ENCODE measurements around the gene BIRC7.

BIRC7 gene

GRCh38 chr20:63262836-63263235 is 27.1 kb downstream of the BIRC7 start:
- no peaks in the 10 kb centered on the region for H3K4me1 ChIP-seq (ENCODE audit: control insufficient read depth, insufficient read depth, low read length, poor library complexity, severe bottlenecking)
- no peaks in the 10 kb centered on the region for H3K36me3 ChIP-seq (ENCODE audit: control insufficient read depth, insufficient read depth, low read length)
- no peaks in the 10 kb centered on the region for H3K9me3 ChIP-seq (ENCODE audit: control insufficient read depth, low read length)
- H3K27ac ChIP-seq (ENCODE audit: insufficient read depth, low read length, poor library complexity, severe bottlenecking): no peak overlapping the region
- no peak overlapping the region for H3K4me3 ChIP-seq (ENCODE audit: insufficient read depth, low read depth, low read length, poor library complexity, severe bottlenecking)
- DNase-seq: no peak
- H3K27me3 ChIP-seq (replicated peaks; ENCODE audit: control insufficient read depth, insufficient read depth, low read length, poor library complexity, severe bottlenecking): no peaks in the 10 kb centered on the region

- no peaks in the 10 kb centered on the region for H3K9me3 ChIP-seq (ENCODE audit: control insufficient read depth, low read length)
- H3K27ac ChIP-seq (ENCODE audit: insufficient read depth, low read length, poor library complexity, severe bottlenecking): no peak overlapping the region
- H3K27me3 ChIP-seq (replicated peaks; ENCODE audit: control insufficient read depth, insufficient read depth, low read length, poor library complexity, severe bottlenecking): no peaks in the 10 kb centered on the region
- no peaks in the 10 kb centered on the region for H3K4me1 ChIP-seq (ENCODE audit: control insufficient read depth, insufficient read depth, low read length, poor library complexity, severe bottlenecking)
- no peaks in the 10 kb centered on the region for H3K36me3 ChIP-seq (ENCODE audit: control insufficient read depth, insufficient read depth, low read length)
- no peak overlapping the region for H3K4me3 ChIP-seq (ENCODE audit: insufficient read depth, low read depth, low read length, poor library complexity, severe bottlenecking)
- no peak for DNase-seq
Observed at GRCh38 chr20:63264000-63264399, 28.3 kb downstream of the BIRC7 start.

- Histone ChIP-seq H3K4me1 (ENCODE audit: control insufficient read depth, insufficient read depth, low read length, poor library complexity, severe bottlenecking) (no peaks in the 10 kb centered on the region), H3K27ac (ENCODE audit: insufficient read depth, low read length, poor library complexity, severe bottlenecking) (no peak overlapping the region), H3K9me3 (ENCODE audit: control insufficient read depth, low read length) (no peaks in the 10 kb centered on the region), H3K27me3 (replicated peaks; ENCODE audit: control insufficient read depth, insufficient read depth, low read length, poor library complexity, severe bottlenecking) (no peaks in the 10 kb centered on the region), H3K4me3 (ENCODE audit: insufficient read depth, low read depth, low read length, poor library complexity, severe bottlenecking) (no peak overlapping the region), H3K36me3 (ENCODE audit: control insufficient read depth, insufficient read depth, low read length) (no peaks in the 10 kb centered on the region)
- no peak for DNase-seq
Observed at GRCh38 chr20:63264519-63264918, 28.8 kb downstream of the BIRC7 start.

- no peaks in the 10 kb centered on the region for H3K4me1 ChIP-seq (ENCODE audit: control insufficient read depth, insufficient read depth, low read length, poor library complexity, severe bottlenecking)
- no peaks in the 10 kb centered on the region for H3K36me3 ChIP-seq (ENCODE audit: control insufficient read depth, insufficient read depth, low read length)
- no peak for DNase-seq
- H3K4me3 ChIP-seq (ENCODE audit: insufficient read depth, low read depth, low read length, poor library complexity, severe bottlenecking): no peak overlapping the region
- H3K27me3 ChIP-seq (replicated peaks; ENCODE audit: control insufficient read depth, insufficient read depth, low read length, poor library complexity, severe bottlenecking): no peaks in the 10 kb centered on the region
- no peaks in the 10 kb centered on the region for H3K9me3 ChIP-seq (ENCODE audit: control insufficient read depth, low read length)
- no peak overlapping the region for H3K27ac ChIP-seq (ENCODE audit: insufficient read depth, low read length, poor library complexity, severe bottlenecking)
Observed at GRCh38 chr20:63265891-63266515, 30.3 kb downstream of the BIRC7 start.

- Histone ChIP-seq H3K4me3 (ENCODE audit: insufficient read depth, low read depth, low read length, poor library complexity, severe bottlenecking) (no peak overlapping the region), H3K27ac (ENCODE audit: insufficient read depth, low read length, poor library complexity, severe bottlenecking) (no peak overlapping the region), H3K9me3 (ENCODE audit: control insufficient read depth, low read length) (no peaks in the 10 kb centered on the region), H3K36me3 (ENCODE audit: control insufficient read depth, insufficient read depth, low read length) (no peaks in the 10 kb centered on the region), H3K27me3 (replicated peaks; ENCODE audit: control insufficient read depth, insufficient read depth, low read length, poor library complexity, severe bottlenecking) (no peaks in the 10 kb centered on the region), H3K4me1 (ENCODE audit: control insufficient read depth, insufficient read depth, low read length, poor library complexity, severe bottlenecking) (peaks cover 4% of the 10 kb centered on the region)
- DNase-seq: no peak
Observed at GRCh38 chr20:63267691-63268090, 32.0 kb downstream of the BIRC7 start.

- no peaks in the 10 kb centered on the region for H3K36me3 ChIP-seq (ENCODE audit: control insufficient read depth, insufficient read depth, low read length)
- H3K4me1 ChIP-seq (ENCODE audit: control insufficient read depth, insufficient read depth, low read length, poor library complexity, severe bottlenecking): peaks cover 4% of the 10 kb centered on the region
- no peaks in the 10 kb centered on the region for H3K9me3 ChIP-seq (ENCODE audit: control insufficient read depth, low read length)
- no peak overlapping the region for H3K27ac ChIP-seq (ENCODE audit: insufficient read depth, low read length, poor library complexity, severe bottlenecking)
- no peaks in the 10 kb centered on the region for H3K27me3 ChIP-seq (replicated peaks; ENCODE audit: control insufficient read depth, insufficient read depth, low read length, poor library complexity, severe bottlenecking)
- no peak overlapping the region for H3K4me3 ChIP-seq (ENCODE audit: insufficient read depth, low read depth, low read length, poor library complexity, severe bottlenecking)
- DNase-seq: no peak
Observed at GRCh38 chr20:63268256-63268655, 32.6 kb downstream of the BIRC7 start.

- Histone ChIP-seq H3K9me3 (ENCODE audit: control insufficient read depth, low read length) (no peaks in the 10 kb centered on the region), H3K4me3 (ENCODE audit: insufficient read depth, low read depth, low read length, poor library complexity, severe bottlenecking) (no peak overlapping the region), H3K36me3 (ENCODE audit: control insufficient read depth, insufficient read depth, low read length) (no peaks in the 10 kb centered on the region), H3K27me3 (replicated peaks; ENCODE audit: control insufficient read depth, insufficient read depth, low read length, poor library complexity, severe bottlenecking) (no peaks in the 10 kb centered on the region), H3K4me1 (ENCODE audit: control insufficient read depth, insufficient read depth, low read length, poor library complexity, severe bottlenecking) (peaks cover 9% of the 10 kb centered on the region), H3K27ac (ENCODE audit: insufficient read depth, low read length, poor library complexity, severe bottlenecking) (no peak overlapping the region)
- no peak for DNase-seq
Observed at GRCh38 chr20:63268671-63269439, 33.1 kb downstream of the BIRC7 start.

GRCh38 chr20:63269724-63270123 is 34.0 kb downstream of the BIRC7 start:
- Histone ChIP-seq H3K27ac (ENCODE audit: insufficient read depth, low read length, poor library complexity, severe bottlenecking) (no peak overlapping the region), H3K36me3 (ENCODE audit: control insufficient read depth, insufficient read depth, low read length) (no peaks in the 10 kb centered on the region), H3K27me3 (replicated peaks; ENCODE audit: control insufficient read depth, insufficient read depth, low read length, poor library complexity, severe bottlenecking) (no peaks in the 10 kb centered on the region), H3K4me1 (ENCODE audit: control insufficient read depth, insufficient read depth, low read length, poor library complexity, severe bottlenecking) (peaks cover 13% of the 10 kb centered on the region), H3K9me3 (ENCODE audit: control insufficient read depth, low read length) (no peaks in the 10 kb centered on the region), H3K4me3 (ENCODE audit: insufficient read depth, low read depth, low read length, poor library complexity, severe bottlenecking) (no peak overlapping the region)
- no peak for DNase-seq

GRCh38 chr20:63270606-63271325 is 35.1 kb downstream of the BIRC7 start:
- Histone ChIP-seq H3K4me3 (ENCODE audit: insufficient read depth, low read depth, low read length, poor library complexity, severe bottlenecking) (no peak overlapping the region), H3K27ac (ENCODE audit: insufficient read depth, low read length, poor library complexity, severe bottlenecking) (no peak overlapping the region), H3K36me3 (ENCODE audit: control insufficient read depth, insufficient read depth, low read length) (peaks cover 3% of the 10 kb centered on the region), H3K9me3 (ENCODE audit: control insufficient read depth, low read length) (no peaks in the 10 kb centered on the region), H3K27me3 (replicated peaks; ENCODE audit: control insufficient read depth, insufficient read depth, low read length, poor library complexity, severe bottlenecking) (no peaks in the 10 kb centered on the region), H3K4me1 (ENCODE audit: control insufficient read depth, insufficient read depth, low read length, poor library complexity, severe bottlenecking) (peaks cover 13% of the 10 kb centered on the region)
- no peak for DNase-seq

Data from effector memory CD4-positive, alpha-beta T cell (primary cell).